RWPE1 (cell line): ENCODE data around the gene OR1J1.

ENCODE experiments used
- CTCF ChIA-PET: fragments of 350-600 bp; sonication (Branson Sonifier 250); formaldehyde crosslinking; extraction: SDS; loops from one replicate; lab custom pipeline; 2021; lab: Yijun Ruan, JAX
- POLR2A ChIA-PET: fragments of 400-600 bp; formaldehyde crosslinking; extraction: SDS; loops from one replicate; lab custom pipeline; 2020; ENCODE audit warnings: antibody characterized with exemption; ENCODE audit not compliant: low non-redundant PET; lab: Yijun Ruan, JAX
- DNase-seq: peaks from one replicate; pipeline ENCODE4 v3.0.0; 2012; ENCODE audit warnings: low spot score
- H3K27ac ChIP-seq: fragments of 450-650 bp; 2 replicates; pipeline ENCODE4 v1.5.1; 2017
- TF ChIP-seq, protein P1 (sequence below): fragments of 450-650 bp; conservative IDR thresholded peaks from 2 replicates; pipeline ENCODE4 v1.5.1; 2017; ENCODE audit warnings: low read depth, mild to moderate bottlenecking

The OR1J1 gene, protein sequence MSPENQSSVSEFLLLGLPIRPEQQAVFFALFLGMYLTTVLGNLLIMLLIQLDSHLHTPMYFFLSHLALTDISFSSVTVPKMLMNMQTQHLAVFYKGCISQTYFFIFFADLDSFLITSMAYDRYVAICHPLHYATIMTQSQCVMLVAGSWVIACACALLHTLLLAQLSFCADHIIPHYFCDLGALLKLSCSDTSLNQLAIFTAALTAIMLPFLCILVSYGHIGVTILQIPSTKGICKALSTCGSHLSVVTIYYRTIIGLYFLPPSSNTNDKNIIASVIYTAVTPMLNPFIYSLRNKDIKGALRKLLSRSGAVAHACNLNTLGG

DNA sequence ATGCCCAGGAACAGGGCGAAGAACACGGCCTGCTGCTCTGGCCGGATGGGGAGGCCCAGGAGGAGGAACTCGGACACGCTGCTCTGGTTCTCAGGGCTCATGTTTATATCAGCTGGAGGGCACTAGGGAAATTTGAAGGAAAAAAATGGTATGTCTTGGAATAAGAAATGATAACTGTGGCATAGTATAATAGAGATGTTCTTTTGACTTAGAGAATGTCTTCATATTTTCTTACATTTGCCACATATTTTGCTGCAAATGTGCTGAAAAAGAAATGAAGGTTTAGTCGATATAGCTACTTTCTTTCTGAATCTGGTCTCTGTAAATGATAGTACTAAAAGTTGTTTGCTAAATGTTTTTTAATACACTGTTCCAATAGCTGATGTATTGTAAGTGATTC, at the start of gene OR1J1:
Gene OR1J1 (minus strand): TSS at position 101 of the 400 bp plus-strand sequence. CDS start 0 bp downstream, at position 101.
- TF ChIP-seq, protein P1, sequence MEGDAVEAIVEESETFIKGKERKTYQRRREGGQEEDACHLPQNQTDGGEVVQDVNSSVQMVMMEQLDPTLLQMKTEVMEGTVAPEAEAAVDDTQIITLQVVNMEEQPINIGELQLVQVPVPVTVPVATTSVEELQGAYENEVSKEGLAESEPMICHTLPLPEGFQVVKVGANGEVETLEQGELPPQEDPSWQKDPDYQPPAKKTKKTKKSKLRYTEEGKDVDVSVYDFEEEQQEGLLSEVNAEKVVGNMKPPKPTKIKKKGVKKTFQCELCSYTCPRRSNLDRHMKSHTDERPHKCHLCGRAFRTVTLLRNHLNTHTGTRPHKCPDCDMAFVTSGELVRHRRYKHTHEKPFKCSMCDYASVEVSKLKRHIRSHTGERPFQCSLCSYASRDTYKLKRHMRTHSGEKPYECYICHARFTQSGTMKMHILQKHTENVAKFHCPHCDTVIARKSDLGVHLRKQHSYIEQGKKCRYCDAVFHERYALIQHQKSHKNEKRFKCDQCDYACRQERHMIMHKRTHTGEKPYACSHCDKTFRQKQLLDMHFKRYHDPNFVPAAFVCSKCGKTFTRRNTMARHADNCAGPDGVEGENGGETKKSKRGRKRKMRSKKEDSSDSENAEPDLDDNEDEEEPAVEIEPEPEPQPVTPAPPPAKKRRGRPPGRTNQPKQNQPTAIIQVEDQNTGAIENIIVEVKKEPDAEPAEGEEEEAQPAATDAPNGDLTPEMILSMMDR = no peak
- no peak within 1 kb of the TSS for H3K27ac ChIP-seq
- ChIA-PET CTCF (interaction anchor here (0.7 kb wide), 1 partner anchor 775 kb away, joined by 4 read pairs; no protein-coding TSS in a partner anchor), POLR2A (no interaction called here)
- no peak for DNase-seq

DNA sequence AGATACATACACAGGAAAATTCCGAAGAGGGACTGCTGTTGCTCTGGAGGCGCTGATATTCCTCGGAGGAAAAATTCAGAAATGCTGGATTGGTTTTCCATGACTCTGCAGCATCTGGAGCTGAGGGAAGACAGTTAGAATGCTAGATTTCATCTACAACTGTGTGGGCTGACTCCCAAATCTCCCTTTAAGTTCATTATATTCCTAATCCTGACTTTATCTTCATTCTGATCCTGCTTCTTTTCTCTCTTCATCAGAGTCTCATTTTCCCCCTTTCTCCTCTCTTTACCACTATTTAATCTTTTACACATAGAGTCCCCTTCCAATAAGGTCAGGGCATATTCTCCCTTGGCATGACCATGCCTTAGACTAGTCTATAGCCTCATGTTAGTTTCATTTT, 49.5 kb upstream of the OR1J1 start, which contains the start of gene OR1N1:
Gene OR1N1 (minus strand): TSS at position 101 of the 400 bp plus-strand sequence. CDS start 0 bp downstream, at position 101.
- CTCF ChIA-PET = interaction anchor here (0.6 kb wide), 1 partner anchor 46 kb away, joined by 3 read pairs; no protein-coding TSS in a partner anchor
- POLR2A ChIA-PET = no interaction called here
- no peak for DNase-seq
- TF ChIP-seq, protein P1 = no peak
- H3K27ac ChIP-seq = no peak within 1 kb of the TSS

DNA sequence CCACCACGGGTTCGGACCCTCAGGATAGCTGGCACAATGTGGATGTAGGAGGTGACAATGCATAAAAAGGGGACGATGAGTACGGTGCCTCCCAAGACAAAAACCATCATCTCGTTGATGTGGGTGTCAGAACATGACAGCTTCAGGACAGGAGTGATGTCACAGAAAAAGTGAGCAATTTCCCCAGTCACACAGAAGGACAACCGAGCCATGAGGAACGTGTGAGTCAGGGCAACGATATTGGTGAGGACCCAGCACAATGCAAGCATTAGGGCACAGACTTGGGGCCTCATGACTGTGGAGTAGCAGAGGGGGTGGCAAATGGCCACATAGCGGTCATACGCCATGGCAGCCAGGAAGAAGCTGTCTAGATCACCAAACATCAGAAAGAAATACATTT, 48.9 kb upstream of the OR1J1 start:
- POLR2A ChIA-PET = no interaction called here
- H3K27ac ChIP-seq = no peak overlapping the region
- TF ChIP-seq, protein P1 = no peak
- DNase-seq = no peak
- CTCF ChIA-PET = no interaction called here

DNA sequence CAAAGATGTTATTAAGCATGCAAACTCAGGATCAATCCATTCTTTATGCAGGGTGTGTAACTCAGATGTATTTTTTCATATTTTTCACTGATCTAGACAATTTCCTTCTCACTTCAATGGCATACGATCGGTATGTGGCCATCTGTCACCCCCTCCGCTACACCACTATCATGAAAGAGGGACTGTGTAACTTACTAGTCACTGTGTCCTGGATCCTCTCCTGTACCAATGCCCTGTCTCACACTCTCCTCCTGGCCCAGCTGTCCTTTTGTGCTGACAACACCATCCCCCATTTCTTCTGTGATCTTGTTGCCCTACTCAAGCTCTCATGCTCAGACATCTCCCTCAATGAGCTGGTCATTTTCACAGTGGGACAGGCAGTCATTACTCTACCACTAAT, 41.6 kb upstream of the OR1J1 start:
- H3K27ac ChIP-seq = no peak overlapping the region
- CTCF ChIA-PET = interaction anchor here (0.6 kb wide), 1 partner anchor 1082 kb away, joined by 4 read pairs; no protein-coding TSS in a partner anchor
- no peak for DNase-seq
- POLR2A ChIA-PET = no interaction called here
- TF ChIP-seq, protein P1 = no peak

DNA sequence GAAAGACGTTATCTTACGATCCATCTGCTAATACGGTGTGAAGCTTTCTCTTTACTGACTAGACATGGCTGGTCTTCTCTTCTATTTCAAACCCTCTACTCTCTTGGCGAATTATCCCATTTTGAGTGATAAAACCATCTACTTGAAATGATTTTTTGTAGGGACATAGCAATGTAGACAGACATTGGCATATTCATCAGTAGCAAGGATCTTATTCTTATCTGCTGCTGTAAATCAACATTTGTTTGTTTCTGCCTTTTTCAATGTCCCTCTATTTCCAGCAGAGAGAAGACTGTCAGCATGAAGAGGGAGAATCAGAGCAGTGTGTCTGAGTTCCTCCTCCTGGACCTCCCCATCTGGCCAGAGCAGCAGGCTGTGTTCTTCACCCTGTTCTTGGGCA, 41.1 kb upstream of the OR1J1 start, which contains the start of gene OR1J4:
Gene OR1J4 (plus strand): TSS at position 301 of the 400 bp plus-strand sequence. CDS start 0 bp downstream, at position 301.
- DNase-seq = no peak
- H3K27ac ChIP-seq = no peak within 1 kb of the TSS
- TF ChIP-seq, protein P1 = no peak
- ChIA-PET CTCF (interaction anchor here (0.7 kb wide), 1 partner anchor 734 kb away, joined by 3 read pairs; no protein-coding TSS in a partner anchor), POLR2A (no interaction called here)

DNA sequence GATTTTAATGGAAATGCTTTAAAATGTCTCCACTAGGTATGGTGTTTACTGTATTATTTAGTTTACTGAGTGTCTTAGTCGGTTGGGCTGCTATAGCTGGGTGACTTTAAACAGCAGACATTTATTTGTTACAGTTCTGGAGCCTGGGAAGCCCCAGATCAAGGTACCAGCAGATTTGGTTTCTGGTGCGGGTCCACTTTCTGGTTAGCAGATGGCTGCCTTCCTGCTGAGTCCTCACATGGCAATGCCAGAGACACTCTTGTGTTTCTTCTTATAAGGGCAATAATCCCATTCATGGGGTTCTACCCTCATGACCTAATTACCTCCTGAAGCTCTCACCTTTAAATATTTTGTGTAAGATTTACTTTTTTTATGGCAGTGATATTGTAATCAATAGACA, 40.5 kb upstream of the OR1J1 start:
- POLR2A ChIA-PET = no interaction called here
- TF ChIP-seq, protein P1 = no peak
- CTCF ChIA-PET = interaction anchor here (0.7 kb wide), 1 partner anchor 734 kb away, joined by 3 read pairs; no protein-coding TSS in a partner anchor

More for the DNA sequence above, 40.5 kb upstream of the OR1J1 start:
- DNase-seq = no peak
- H3K27ac ChIP-seq = no peak overlapping the region
